WI38 (cell line): ENCODE results near the gene GALNT13.

Source experiments
- H3K4me3 ChIP-seq: 2 replicates; pipeline ENCODE4 v1.5.1; 2011; ENCODE audit warnings: low read depth, mild to moderate bottlenecking, control low read depth, low read length
- CTCF ChIP-seq: IDR thresholded peaks from 2 replicates; pipeline ENCODE4 v1.5.1; 2012; ENCODE audit warnings: low read depth, mild to moderate bottlenecking, control low read depth, low read length

Gene GALNT13

GRCh38 chr2:153890576-153890975, 18.9 kb downstream of the GALNT13 start:
- no peak overlapping the region for H3K4me3 ChIP-seq
- TF ChIP-seq CTCF, result no peak

- no peak for TF ChIP-seq CTCF
- no peak overlapping the region for H3K4me3 ChIP-seq
These were observed 19.3 kb downstream of the GALNT13 start for GRCh38 chr2:153891051-153891450.

- TF ChIP-seq CTCF, result no peak
- no peak overlapping the region for H3K4me3 ChIP-seq
These were observed 41.2 kb downstream of the GALNT13 start for GRCh38 chr2:153912798-153913396.

GRCh38 chr2:153917570-153917969, 45.8 kb downstream of the GALNT13 start:
- no peak overlapping the region for H3K4me3 ChIP-seq
- TF ChIP-seq CTCF, result no peak

- no peak for TF ChIP-seq CTCF
- no peak overlapping the region for H3K4me3 ChIP-seq
These were observed 63.8 kb downstream of the GALNT13 start for GRCh38 chr2:153935511-153935910.

GRCh38 chr2:153939124-153939796, 67.5 kb downstream of the GALNT13 start:
- H3K4me3 ChIP-seq, result no peak overlapping the region
- no peak for TF ChIP-seq CTCF

GRCh38 chr2:153940511-153940910, 68.8 kb downstream of the GALNT13 start:
- TF ChIP-seq CTCF, result no peak
- no peak overlapping the region for H3K4me3 ChIP-seq
